Stimulated activated CD4-positive, alpha-beta T cell treated with anti-CD3 and anti-CD28 coated beads, Interleukin-12 subunit alpha, Interleukin-12 subunit beta, amount 100 ng/mL, for 48 hours (primary cell): ENCODE measurements around the gene EYS.

Experiments
- DNase-seq, 3 donors: peaks; one replicate each; pipeline ENCODE4 v3.0.0-alpha.2; 2020; ENCODE audit warnings: low read depth in 2 of 3, low spot score in 1 of 3

The EYS gene

GRCh38 chr6:64861039-64861651 lies 845.9 kb downstream of the EYS start:
- no peak for DNase-seq

GRCh38 chr6:64860203-64860602 lies 846.8 kb downstream of the EYS start:
- no peak for DNase-seq

GRCh38 chr6:64850121-64850520 lies 856.9 kb downstream of the EYS start:
- DNase-seq: no peak

DNA sequence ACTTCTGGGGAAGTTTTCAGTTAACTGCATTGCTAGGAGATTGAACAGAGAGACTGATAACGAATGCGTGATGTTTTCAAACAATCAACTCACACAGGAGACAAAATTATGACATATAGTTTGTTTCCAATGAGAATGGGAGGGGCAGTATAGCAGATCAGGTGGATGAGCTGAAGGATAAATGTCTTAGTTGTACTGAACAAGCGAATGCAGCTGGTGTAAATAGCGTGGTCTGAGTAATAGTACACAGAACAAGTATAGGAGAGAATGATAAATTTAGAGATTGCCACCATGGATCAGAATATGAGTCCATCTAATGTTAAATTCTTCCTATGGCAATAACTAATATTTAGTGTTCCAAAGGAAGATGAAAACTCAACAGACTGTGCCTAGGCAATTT lies 858.6 kb downstream of the EYS start:
- DNase-seq: no peak

- no peak for DNase-seq
These were observed 859.6 kb downstream of the EYS start for GRCh38 chr6:64847396-64847795.

DNA sequence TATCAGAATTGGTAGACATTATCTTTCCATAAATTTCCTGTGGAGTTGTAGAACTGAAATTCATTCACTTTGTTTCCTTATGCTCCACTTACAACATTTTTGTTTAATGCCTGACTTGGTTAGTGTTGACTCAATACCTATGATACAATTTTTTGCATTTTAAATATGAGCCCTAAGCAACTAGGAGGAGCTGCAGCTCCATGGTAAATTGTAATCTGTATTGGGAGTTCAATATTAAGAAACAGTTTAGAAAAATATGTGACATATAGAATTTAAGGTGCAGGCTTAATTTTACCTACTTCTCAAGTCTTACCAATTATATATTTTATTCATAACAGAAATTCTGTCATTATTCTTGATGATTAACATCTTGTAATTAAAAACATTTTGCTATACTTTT lies 868.3 kb downstream of the EYS start:
- no peak for DNase-seq

DNA sequence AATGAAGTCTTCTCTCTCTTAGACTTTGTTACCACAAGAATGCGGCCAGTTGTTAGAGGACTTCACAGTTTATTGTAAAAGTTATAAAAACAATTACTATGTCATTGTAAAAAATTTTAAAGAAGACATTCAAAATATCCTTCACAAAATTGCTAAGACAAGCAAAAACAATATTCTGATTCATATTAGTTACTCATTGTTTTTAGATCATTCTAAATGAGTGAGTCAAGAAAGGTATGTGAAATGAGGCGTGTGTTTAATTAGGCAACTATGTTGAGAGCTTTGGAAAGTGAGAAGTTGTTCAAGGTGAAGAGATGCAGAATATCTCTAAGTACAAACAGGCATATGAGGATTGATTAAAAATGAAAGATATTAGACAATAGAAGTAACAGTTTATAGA lies 875.3 kb downstream of the EYS start:
- no peak for DNase-seq

DNA sequence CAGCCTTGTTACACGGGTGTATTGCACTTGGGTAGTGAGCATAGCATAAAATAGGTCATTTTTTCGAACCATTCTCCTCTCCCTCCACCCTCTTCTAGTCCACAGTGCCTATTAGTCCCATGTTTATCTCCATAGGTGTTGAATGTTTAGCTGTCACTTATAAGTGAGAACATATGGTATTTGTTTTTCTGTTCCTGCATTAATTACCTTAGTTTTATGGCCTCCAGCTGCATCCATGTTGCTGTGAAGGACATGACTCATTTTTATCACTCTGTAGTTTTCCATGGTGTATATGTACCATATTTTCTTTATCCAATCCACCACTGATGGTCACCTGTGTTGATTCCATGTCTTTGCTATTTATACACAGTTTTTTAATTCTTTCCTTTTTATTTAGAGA lies 889.5 kb downstream of the EYS start:
- no peak for DNase-seq

DNA sequence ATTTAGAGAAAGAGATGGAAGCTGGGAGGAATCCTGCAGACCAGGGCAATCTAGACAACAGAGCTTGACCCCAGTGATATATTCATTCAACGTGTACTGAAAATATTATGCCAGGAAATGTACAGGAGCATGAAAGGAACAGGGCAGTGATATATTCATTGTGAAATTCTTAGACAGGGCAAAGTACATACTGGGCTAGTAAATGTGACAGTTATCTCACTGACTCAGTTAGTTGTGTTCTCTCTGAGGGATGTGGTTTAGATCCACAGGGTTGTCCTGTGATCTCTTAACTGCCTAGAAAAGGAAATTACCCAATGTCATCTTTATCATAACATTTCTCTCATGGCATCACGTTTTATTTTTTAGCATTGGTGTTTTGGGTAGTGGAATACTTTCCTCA lies 891.3 kb downstream of the EYS start:
- DNase-seq: no peak

DNA sequence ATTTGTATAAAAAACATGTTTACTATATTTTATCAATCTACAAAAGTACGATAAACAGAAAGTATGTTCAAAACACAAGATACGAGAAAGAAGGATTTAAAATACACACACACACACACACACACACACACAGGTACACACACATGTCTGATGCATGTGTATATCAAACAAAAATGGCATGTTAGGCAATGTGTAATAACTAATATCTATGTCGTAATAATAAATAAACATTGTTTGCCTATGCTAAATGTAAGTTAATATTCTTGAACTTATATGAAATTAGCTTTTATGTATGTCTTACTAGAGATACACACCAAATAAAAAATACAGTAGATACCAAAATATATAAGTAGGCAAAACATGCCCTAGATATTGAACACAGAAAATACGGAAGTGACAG lies 894.9 kb downstream of the EYS start:
- DNase-seq: no peak

GRCh38 chr6:64811119-64811518 lies 895.9 kb downstream of the EYS start:
- DNase-seq: no peak

DNA sequence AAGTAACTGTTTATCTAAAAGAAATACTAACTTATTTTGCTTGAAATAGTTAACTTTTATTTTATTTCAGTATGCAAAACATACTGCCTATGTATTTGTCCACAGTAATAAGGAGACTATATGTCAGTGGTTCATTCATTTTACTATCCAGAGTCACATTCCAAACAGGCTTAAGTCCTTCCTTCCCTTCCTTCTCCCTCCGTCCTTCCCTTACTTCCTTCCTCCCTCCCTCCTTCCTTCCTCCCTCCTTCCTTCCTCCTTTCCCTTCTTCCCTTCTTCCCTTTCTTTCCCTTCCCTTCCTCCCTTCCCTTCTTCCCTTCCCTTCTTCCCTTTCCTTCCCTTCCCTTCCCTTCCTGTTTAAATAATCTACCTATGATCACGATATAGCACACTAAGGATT lies 899.2 kb downstream of the EYS start:
- no peak for DNase-seq

DNA sequence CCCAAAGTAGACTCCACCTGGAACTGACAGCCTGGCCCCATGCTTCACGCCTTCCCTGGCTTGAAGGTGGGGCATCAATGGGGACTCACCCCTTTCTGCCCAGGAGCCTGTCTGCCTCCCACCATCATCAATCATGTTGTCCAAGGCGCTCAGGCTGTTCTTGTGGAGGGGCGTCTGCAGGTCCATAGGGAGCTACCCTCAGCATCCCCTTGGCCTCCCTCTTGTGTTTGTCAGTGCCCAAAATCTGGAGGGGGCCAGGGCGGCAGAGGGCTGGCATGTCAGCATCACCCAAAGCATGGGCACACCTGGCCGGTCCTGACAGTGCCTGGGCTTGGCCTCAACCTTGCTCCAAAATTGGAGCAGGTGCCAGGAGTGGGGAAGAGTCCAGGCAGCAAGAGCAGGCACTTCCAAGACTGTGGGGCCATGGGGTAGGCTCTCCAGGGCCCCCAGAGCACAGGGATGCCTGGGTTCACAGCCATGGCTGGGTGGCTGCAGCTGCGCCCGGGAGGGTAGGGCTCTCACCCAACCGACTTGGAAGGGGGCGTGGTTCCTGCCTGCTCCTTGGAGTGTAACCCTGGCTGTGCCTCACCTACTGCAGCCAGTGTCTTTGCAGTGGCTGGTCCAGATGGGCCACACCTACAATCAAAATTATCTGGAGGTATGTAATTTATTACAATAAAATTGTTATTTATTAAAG lies 903.4 kb downstream of the EYS start:
- DNase-seq: no peak

GRCh38 chr6:64792534-64792933 lies 914.5 kb downstream of the EYS start:
- DNase-seq: no peak

- no peak for DNase-seq
These were observed 917.5 kb downstream of the EYS start for GRCh38 chr6:64789476-64789875.

GRCh38 chr6:64786736-64787135 lies 920.3 kb downstream of the EYS start:
- DNase-seq: no peak

DNA sequence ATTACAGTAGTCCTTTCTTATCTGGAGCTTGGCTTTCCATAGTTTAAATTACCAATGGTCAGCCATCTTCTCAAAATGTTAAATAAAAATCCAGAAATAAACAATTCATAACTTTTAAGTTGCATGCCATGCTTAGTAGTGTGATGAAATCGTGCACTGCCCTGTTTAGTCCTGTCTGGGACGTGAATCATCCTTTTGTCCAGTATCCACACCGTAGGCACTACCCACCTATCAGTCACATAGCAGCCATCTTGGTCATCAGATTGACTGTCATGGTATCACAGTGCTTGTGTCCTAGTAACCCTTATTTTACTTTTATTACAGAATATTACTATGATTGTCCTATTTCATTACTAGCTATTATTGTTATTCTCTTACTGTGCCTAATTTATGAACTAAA lies 924.1 kb downstream of the EYS start:
- no peak for DNase-seq

GRCh38 chr6:64777941-64778785 lies 928.9 kb downstream of the EYS start:
- DNase-seq: no peak

- DNase-seq: no peak
These were observed 930.7 kb downstream of the EYS start for GRCh38 chr6:64776359-64776758.

DNA sequence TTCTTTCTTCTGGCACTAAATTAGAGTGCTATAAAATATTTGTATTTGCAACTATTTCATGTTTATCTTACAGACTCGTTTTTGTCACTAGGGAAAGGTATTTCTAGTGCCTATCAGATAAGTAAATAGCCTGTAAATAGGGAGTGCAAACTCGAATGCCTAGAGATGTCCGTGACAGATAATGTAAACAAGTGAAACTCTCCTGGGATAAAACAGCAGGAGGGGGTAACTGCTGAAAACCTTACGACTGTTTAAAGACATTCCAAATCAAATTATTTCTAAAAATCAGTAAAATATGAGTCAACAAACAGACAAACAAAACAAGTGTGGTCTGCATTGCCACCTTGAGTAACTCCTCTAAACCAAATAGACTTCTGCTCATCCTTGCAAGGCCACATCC lies 932.1 kb downstream of the EYS start:
- DNase-seq: no peak

DNA sequence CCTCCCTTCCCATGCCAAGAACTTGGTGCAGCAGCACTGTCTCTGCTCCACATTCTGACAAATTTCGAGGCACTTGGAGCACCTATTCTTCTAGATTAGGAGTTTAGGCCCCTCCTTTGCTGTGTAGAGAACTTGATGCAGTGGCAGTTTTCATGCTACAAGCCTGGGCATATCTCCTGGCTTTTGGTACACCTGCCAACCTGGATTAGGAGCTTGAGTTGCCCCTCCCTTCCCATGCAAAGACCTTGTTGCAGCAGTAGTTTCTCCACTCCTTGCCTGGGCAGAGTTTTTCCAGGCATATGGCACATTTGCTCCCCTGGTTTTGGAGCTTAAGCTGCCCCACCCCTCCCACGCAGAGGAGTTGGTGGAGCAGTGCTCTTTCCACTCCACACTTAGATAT lies 956.1 kb downstream of the EYS start:
- no peak for DNase-seq

GRCh38 chr6:64737418-64737817 lies 969.6 kb downstream of the EYS start:
- no peak for DNase-seq
